HEK293 (cell line): Measurements from ENCODE around the gene ELOVL5.

Experiments used
- CTCF ChIA-PET: fragments of 350-600 bp; formaldehyde crosslinking; extraction: SDS; loops from one replicate; lab custom pipeline; 2021; ENCODE audit warnings: antibody characterized with exemption; lab: Yijun Ruan, JAX
- POLR2A ChIA-PET: fragments of 300-600 bp; formaldehyde crosslinking; extraction: SDS; loops from one replicate; lab custom pipeline; 2020; ENCODE audit warnings: antibody characterized with exemption, inconsistent platforms; lab: Yijun Ruan, JAX
- H3K27ac ChIP-seq: fragments of 200-500 bp; sonication (Bioruptor generic); 2 replicates; pipeline ENCODE4 v1.5.1; 2014; ENCODE audit warnings: low read depth, low read length, control low read depth, inconsistent platforms; ENCODE audit errors: extremely low read depth
- H3K36me3 ChIP-seq, 2 experiments: fragments of 200-500 bp in 1 of 2; sonication (Bioruptor generic) in 1 of 2; 1 replicate in 1 of 2; 2 replicates in 1 of 2; pipeline ENCODE4 v1.5.1; 2014 to 2017; ENCODE audit warnings: inconsistent platforms in 2 of 2, low read length in 2 of 2; ENCODE audit not compliant: control insufficient read depth in 2 of 2, insufficient read depth in 1 of 2
- H3K4me1 ChIP-seq: fragments of 200-500 bp; sonication (Bioruptor generic); 2 replicates; pipeline ENCODE4 v1.5.1; 2014; ENCODE audit warnings: mild to moderate bottlenecking, low read length, inconsistent platforms; ENCODE audit not compliant: control insufficient read depth, insufficient read depth
- H3K4me3 ChIP-seq: 2 replicates; pipeline ENCODE4 v1.5.1; 2011; ENCODE audit warnings: low read depth, mild to moderate bottlenecking, control low read depth, low read length, moderate library complexity
- H3K9me3 ChIP-seq: fragments of 200-500 bp; sonication (Bioruptor generic); 2 replicates; pipeline ENCODE4 v1.5.1; 2014; ENCODE audit warnings: low read depth, low read length, inconsistent platforms; ENCODE audit not compliant: control insufficient read depth, insufficient read depth
- ATF2 ChIP-seq: fragments of 450-650 bp; formaldehyde crosslinking; IDR thresholded peaks from 2 replicates; pipeline ENCODE4 v1.5.1; 2016; ENCODE audit warnings: missing biosample characterization, missing genetic modification characterization, low read depth
- INSM2 ChIP-seq: fragments of 450-650 bp; formaldehyde crosslinking; IDR thresholded peaks from 2 replicates; pipeline ENCODE4 v1.5.1; 2016; ENCODE audit warnings: missing biosample characterization, missing genetic modification characterization
- PRDM2 ChIP-seq: fragments of 450-650 bp; formaldehyde crosslinking; IDR thresholded peaks from 2 replicates; pipeline ENCODE4 v1.5.1; 2016; ENCODE audit warnings: missing biosample characterization, missing genetic modification characterization, borderline replicate concordance
- SP7 ChIP-seq: fragments of 450-650 bp; formaldehyde crosslinking; IDR thresholded peaks from 2 replicates; pipeline ENCODE4 v1.5.1; 2016; ENCODE audit warnings: missing biosample characterization, missing genetic modification characterization
- ZBTB17 ChIP-seq: fragments of 450-650 bp; formaldehyde crosslinking; IDR thresholded peaks from 2 replicates; pipeline ENCODE4 v1.5.1; 2016; ENCODE audit warnings: missing biosample characterization, missing genetic modification characterization
- ZNF10 ChIP-seq: fragments of 450-650 bp; formaldehyde crosslinking; IDR thresholded peaks from 2 replicates; pipeline ENCODE4 v1.5.1; 2017; ENCODE audit warnings: missing biosample characterization, missing genetic modification characterization
- ZNF157 ChIP-seq: fragments of 450-650 bp; formaldehyde crosslinking; IDR thresholded peaks from 2 replicates; pipeline ENCODE4 v1.5.1; 2016; ENCODE audit warnings: missing biosample characterization, missing genetic modification characterization
- ZNF362 ChIP-seq: fragments of 450-650 bp; formaldehyde crosslinking; IDR thresholded peaks from 2 replicates; pipeline ENCODE4 v1.5.1; 2016; ENCODE audit warnings: missing biosample characterization, missing genetic modification characterization
- ZNF449 ChIP-seq: fragments of 450-650 bp; formaldehyde crosslinking; IDR thresholded peaks from 2 replicates; pipeline ENCODE4 v1.5.1; 2017; ENCODE audit warnings: missing biosample characterization, mild to moderate bottlenecking, missing genetic modification characterization, moderate library complexity
- ZNF513 ChIP-seq: fragments of 450-650 bp; IDR thresholded peaks from 2 replicates; pipeline ENCODE4 v1.5.1; 2018; ENCODE audit warnings: missing biosample characterization, missing genetic modification characterization
- ZNF624 ChIP-seq: fragments of 450-650 bp; formaldehyde crosslinking; IDR thresholded peaks from 2 replicates; pipeline ENCODE4 v1.5.1; 2017; ENCODE audit warnings: missing biosample characterization, missing genetic modification characterization
- ZNF692 ChIP-seq: fragments of 450-650 bp; formaldehyde crosslinking; IDR thresholded peaks from 2 replicates; pipeline ENCODE4 v1.5.1; 2016; ENCODE audit warnings: missing biosample characterization, missing genetic modification characterization
- ZSCAN5A ChIP-seq: fragments of 450-650 bp; formaldehyde crosslinking; IDR thresholded peaks from 2 replicates; pipeline ENCODE4 v1.5.1; 2016; ENCODE audit warnings: missing biosample characterization, missing genetic modification characterization

Gene ELOVL5

GRCh38 chr6:53235508-53235907 is 113.2 kb downstream of the ELOVL5 start:
- H3K27ac ChIP-seq = no peak overlapping the region
- TF ChIP-seq PRDM2 = no peak
- no peak for TF ChIP-seq ZNF624 (tag by site-specific recombination)
- no peak for TF ChIP-seq ZNF692 (tag by site-specific recombination)
- TF ChIP-seq ATF2 (tag by site-specific recombination) = no peak
- TF ChIP-seq ZNF513 = peak; percentile 67; the same call in 1 of the 2 replicates
- TF ChIP-seq ZBTB17 (tag by site-specific recombination) = no peak
- TF ChIP-seq ZNF362 (tag by site-specific recombination) = no peak
- TF ChIP-seq, all 188 proteins: peak for 1
- H3K36me3 ChIP-seq = no peaks in the 10 kb centered on the region
- H3K9me3 ChIP-seq = no peaks in the 10 kb centered on the region
- 0 out of 2 replicates have a peak, but pooled peaks cover 2% of the 10 kb centered on the region for H3K4me1 ChIP-seq
- H3K4me3 ChIP-seq = no peak overlapping the region
- POLR2A ChIA-PET = no interaction called here
- CTCF ChIA-PET = no interaction called here

GRCh38 chr6:53233309-53233708 is 115.4 kb downstream of the ELOVL5 start:
- Histone ChIP-seq H3K27ac (no peak overlapping the region), H3K4me3 (no peak overlapping the region), H3K9me3 (no peaks in the 10 kb centered on the region), H3K4me1 (0 out of 2 replicates have a peak, but pooled peaks cover 2% of the 10 kb centered on the region), H3K36me3 (no peaks in the 10 kb centered on the region)
- ChIA-PET CTCF (no interaction called here), POLR2A (no interaction called here)
- TF ChIP-seq SP7 (peak; percentile 49), ZSCAN5A (tag by site-specific recombination) (no peak), ZNF157 (tag by site-specific recombination) (no peak), ZNF10 (tag by site-specific recombination) (0 out of 2 replicates have a peak, but pooled peaks have one; percentile 53), ZNF449 (tag by site-specific recombination) (no peak), INSM2 (tag by site-specific recombination) (no peak)
